HuH-7 (cell line): ENCODE results near the gene DTNB.
"Not testable (repeated sequence)": the region's sequence is repeated elsewhere in the genome, so short reads cannot be mapped to it uniquely, and the experiment has no call there.

Source experiments
- DNase-seq: peaks from one replicate; pipeline ENCODE4 v3.0.0; 2011; ENCODE audit warnings: low spot score

Gene DTNB

GRCh38 chr2:25588576-25588975 is 84.8 kb downstream of the DTNB start:
- DNase-seq, result no peak

GRCh38 chr2:25587361-25587760 is 86.0 kb downstream of the DTNB start:
- DNase-seq, result no peak

- no peak for DNase-seq
These were observed 86.6 kb downstream of the DTNB start for GRCh38 chr2:25586726-25587144.

GRCh38 chr2:25585189-25585588 is 88.2 kb downstream of the DTNB start:
- no peak for DNase-seq

GRCh38 chr2:25582077-25582830 is 91.1 kb downstream of the DTNB start:
- no peak for DNase-seq

- no peak for DNase-seq
These were observed 96.8 kb downstream of the DTNB start for GRCh38 chr2:25576596-25576995.

- no peak for DNase-seq
These were observed 100.7 kb downstream of the DTNB start for GRCh38 chr2:25572638-25573037.

- DNase-seq, result no peak
These were observed 103.1 kb downstream of the DTNB start for GRCh38 chr2:25570161-25570845.

DNA sequence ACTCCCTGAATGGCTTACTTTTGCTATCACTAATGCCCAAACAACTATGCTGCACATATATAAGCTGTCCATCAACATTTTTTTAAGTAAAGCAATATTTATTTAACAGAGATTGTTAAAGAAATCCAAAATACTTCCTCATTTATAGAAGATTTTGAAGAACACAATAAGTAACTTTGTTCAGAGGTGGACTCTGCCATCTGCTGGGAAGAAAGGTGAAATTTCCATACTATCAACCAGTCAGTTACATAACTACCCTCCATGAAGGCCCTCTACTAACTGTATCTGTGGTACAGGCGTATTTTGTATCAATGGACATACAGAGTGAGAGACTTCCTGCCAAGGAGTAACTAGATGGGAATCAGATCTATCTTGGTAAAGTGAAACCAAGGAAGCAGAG is 106.0 kb downstream of the DTNB start:
- DNase-seq, result peak; percentile 45

- no peak for DNase-seq
These were observed 106.7 kb downstream of the DTNB start for GRCh38 chr2:25566694-25567093.

GRCh38 chr2:25566094-25566493 is 107.3 kb downstream of the DTNB start:
- DNase-seq, result no peak

DNA sequence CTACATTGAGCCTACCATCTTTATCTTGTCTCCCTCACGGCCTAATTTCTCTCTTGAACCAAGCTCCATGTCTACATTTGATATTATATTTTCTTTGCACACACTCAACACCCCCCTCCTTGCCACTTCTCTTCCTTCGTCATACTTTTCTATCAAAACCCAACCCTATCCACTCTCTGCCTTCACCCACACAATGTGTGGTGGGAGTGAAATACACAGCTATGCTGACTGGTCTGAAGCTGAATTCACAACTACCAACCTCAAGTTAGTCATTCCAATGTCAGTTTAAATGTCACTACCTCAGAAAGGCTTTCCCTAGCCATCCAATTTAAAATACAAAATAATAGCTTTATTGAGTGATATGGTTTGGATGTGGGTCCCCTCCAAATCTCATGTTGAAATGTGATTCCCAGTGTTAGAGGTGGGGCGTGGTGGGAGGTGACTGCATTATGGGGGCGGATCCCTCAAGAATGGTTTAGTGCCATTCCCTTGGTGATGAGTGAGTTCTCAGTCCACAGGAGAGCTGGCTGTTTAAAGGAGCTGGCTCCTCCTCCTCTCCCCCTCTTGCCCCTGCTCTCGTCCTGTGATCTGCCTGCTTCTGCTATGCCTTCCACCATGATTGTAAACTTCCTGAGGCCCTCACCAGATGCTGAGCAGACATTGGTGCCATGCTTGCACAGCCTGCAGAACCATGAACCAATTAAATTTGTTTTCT is 112.1 kb downstream of the DTNB start:
- DNase-seq, result no peak

- DNase-seq, result no peak
These were observed 114.2 kb downstream of the DTNB start for GRCh38 chr2:25559148-25559547.

- no peak for DNase-seq
These were observed 115.1 kb downstream of the DTNB start for GRCh38 chr2:25558262-25558661.

DNA sequence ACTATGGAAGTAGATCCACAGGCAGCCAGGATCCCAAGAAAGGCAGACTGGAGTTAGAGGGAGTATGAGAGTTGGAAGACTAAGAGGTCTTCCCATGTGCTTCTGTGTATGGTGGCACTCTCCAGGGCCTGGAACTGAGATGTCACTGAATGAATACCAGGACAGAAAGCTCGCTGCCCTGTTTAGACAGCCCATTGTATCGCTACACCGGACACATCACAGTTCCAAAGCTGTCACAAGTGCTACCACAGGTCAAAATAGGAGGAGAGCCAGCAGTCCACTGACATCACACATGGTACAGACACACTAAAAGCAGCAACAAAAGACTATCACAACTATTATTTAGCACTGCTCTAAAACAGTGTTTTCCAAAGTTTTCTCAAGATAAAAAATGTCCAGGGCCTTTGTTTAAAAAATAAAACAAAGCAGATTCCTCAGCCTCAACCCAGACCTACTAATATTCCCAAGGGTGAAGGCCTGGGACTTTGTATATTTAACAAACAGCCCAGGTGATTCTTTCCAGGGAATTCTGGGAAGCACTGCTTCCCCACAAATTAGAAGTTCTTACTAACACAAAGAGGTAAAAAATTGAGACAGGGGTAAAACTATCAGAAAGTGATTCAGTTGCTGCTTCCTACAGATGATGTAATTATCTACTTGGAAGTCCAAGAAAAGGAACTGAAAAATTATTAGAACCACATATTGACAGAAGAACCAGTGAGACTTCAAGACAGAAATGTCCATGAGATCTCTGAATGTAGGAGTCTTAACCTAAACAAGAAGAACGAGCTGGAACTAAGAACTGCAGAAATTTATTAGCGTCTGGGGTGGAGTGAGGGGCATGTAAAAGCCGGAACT is 116.0 kb downstream of the DTNB start:
- DNase-seq, result no peak

DNA sequence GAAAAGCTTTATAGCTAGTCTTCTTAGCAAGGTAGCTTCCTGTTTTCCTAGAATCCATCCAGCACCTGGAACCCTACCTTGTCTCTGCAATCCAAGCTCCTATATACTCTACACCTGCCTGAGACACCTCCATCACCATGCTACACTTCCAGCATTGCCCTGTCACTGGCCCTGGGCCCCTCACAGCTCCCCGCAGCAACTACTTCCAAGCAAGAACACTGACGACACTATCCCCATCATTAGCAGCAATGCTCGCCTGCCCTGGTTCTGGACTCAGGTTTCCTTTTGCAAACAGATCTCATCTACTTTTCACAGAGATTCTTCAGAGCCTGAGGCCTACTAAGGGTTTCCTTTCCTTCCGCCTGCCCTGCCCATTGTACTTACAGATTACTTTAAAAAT is 121.1 kb downstream of the DTNB start:
- no peak for DNase-seq

GRCh38 chr2:25551316-25551715 is 122.1 kb downstream of the DTNB start:
- no peak for DNase-seq

DNA sequence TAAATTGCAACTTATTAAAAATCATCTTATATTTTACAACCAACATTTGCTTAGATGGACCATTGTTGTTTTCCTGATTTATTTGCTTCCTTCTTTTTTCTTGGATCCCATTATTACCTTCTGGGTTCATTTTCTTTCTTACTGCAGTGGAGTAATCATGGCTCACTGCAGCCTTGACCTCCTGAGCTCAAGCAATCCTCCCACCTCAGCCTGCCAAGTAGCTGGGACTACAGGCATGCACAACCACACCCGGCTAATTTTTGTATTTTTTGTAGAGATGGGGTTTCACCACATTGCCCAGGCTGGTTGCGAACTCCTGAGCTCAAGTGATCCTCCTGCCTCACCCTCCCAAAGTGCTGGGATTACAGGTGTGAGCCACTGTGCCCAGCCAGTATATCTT is 123.8 kb downstream of the DTNB start:
- DNase-seq, result not testable (repeated sequence)

GRCh38 chr2:25548601-25549000 is 124.8 kb downstream of the DTNB start:
- DNase-seq, result no peak

DNA sequence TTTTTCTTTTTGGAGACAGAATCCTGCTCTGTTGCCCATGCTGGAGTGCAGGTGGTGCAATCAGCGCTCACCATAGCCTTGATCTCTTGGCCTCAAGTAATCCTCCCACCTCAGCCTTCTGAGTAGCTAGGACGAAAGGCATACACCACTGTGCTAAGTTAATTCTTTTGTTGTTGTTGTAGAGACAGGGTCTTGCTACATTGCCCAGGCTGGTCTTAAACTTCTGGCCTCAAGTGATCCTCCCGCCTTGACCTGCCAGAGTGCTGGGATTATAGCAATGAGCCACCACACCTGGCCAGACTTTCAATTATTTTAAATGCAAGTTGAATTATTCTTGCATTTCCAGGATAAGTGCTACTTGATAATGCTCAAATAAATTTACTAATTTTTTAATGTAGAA is 126.5 kb downstream of the DTNB start:
- no peak for DNase-seq

- DNase-seq, result peak; percentile 55
These were observed 127.5 kb downstream of the DTNB start for GRCh38 chr2:25545899-25546298.

GRCh38 chr2:25544445-25544844 is 128.9 kb downstream of the DTNB start:
- DNase-seq, result no peak
